A673 (cell line): Measurements from ENCODE around the gene SMIM45.
A peak's percentile ranks its signal among the peaks of the same experiment; 100 is the strongest.

Source experiments
- BruUV-seq: library from RNA; stranded (reverse); fragments of 400-500 nt; replicated peaks from 2 replicates; lab custom pipeline; 2021; lab: Mats Ljungman, UMichigan
- CTCF ChIA-PET: fragments of 300-600 bp; sonication (Branson Sonifier 250); formaldehyde crosslinking; loops from one replicate; lab custom pipeline; 2022; ENCODE audit warnings: antibody characterized with exemption; lab: Charles Lee
- POLR2A ChIA-PET: fragments of 300-600 bp; sonication (Branson Sonifier 250); formaldehyde crosslinking; loops from one replicate; lab custom pipeline; 2022; ENCODE audit warnings: antibody characterized with exemption; ENCODE audit not compliant: low non-redundant PET; lab: Charles Lee
- DNase-seq: peaks from one replicate; pipeline ENCODE4 v3.0.0-alpha.2; 2015; ENCODE audit warnings: low spot score
- H3K27ac ChIP-seq: fragments of 200-600 bp; sonication (generic); 2 replicates; pipeline ENCODE4 v1.5.1; 2016; ENCODE audit warnings: mixed run types, low read depth, mild to moderate bottlenecking, mixed read lengths, antibody characterized with exemption, low read length; ENCODE audit not compliant: poor library complexity, severe bottlenecking
- H3K27me3 ChIP-seq: fragments of 200-600 bp; sonication (generic); replicated peaks from 2 replicates; pipeline ENCODE4 v1.6.1; 2017; ENCODE audit warnings: mixed run types, low read depth, mild to moderate bottlenecking, mixed read lengths, antibody characterized with exemption, low read length; ENCODE audit not compliant: insufficient read depth, poor library complexity
- H3K36me3 ChIP-seq: fragments of 200-600 bp; sonication (generic); 2 replicates; pipeline ENCODE4 v1.6.1; 2016; ENCODE audit warnings: mixed run types, mild to moderate bottlenecking, mixed read lengths, antibody characterized with exemption, low read length; ENCODE audit not compliant: insufficient read depth, poor library complexity, severe bottlenecking
- H3K4me1 ChIP-seq: fragments of 200-600 bp; sonication (generic); 2 replicates; pipeline ENCODE4 v1.6.1; 2017; ENCODE audit warnings: mixed run types, mild to moderate bottlenecking, mixed read lengths, antibody characterized with exemption, low read length; ENCODE audit not compliant: insufficient read depth, poor library complexity, severe bottlenecking
- H3K4me3 ChIP-seq: fragments of 200-600 bp; sonication (generic); 2 replicates; pipeline ENCODE4 v1.5.1; 2016; ENCODE audit warnings: low read depth, mixed run types, mild to moderate bottlenecking, mixed read lengths, low read length; ENCODE audit not compliant: poor library complexity, severe bottlenecking
- H3K9me3 ChIP-seq: fragments of 200-600 bp; sonication (generic); 2 replicates; pipeline ENCODE4 v1.6.1; 2016; ENCODE audit warnings: mixed run types, low read depth, mild to moderate bottlenecking, mixed read lengths, antibody characterized with exemption, low read length; ENCODE audit not compliant: poor library complexity, severe bottlenecking
- CTCF ChIP-seq: fragments of 300-800, 200-600 bp; sonication (generic); conservative IDR thresholded peaks from 2 replicates; pipeline ENCODE4 v1.5.1; 2017; ENCODE audit warnings: low read depth, mild to moderate bottlenecking, antibody characterized with exemption, low read length, moderate library complexity, mixed read lengths
- EZH2 ChIP-seq: fragments of 200-600 bp; sonication (generic); IDR thresholded peaks from 2 replicates; pipeline ENCODE4 v1.6.1; 2017; ENCODE audit warnings: borderline replicate concordance, low read depth, mild to moderate bottlenecking, mixed read lengths, antibody characterized with exemption, low read length; ENCODE audit not compliant: poor library complexity, severe bottlenecking
- intact Hi-C: fragments of 100-400 bp; cut with micrococcal nuclease; formaldehyde crosslinking; loops from one replicate; pipeline ENCODE4 v1.10.0; 2022; ENCODE audit not compliant: unreplicated experiment

Gene SMIM45

GRCh38 chr22:41996826-41997225 lies 44.9 kb downstream of the SMIM45 start:
- no peak for DNase-seq
- H3K4me3 ChIP-seq, result no peak overlapping the region
- intact Hi-C loops, result no loop called here
- no peaks in the 10 kb centered on the region for H3K9me3 ChIP-seq
- no peaks in the 10 kb centered on the region for H3K36me3 ChIP-seq
- POLR2A ChIA-PET, result no interaction called here
- CTCF ChIA-PET, result no interaction called here
- H3K4me1 ChIP-seq, result no peaks in the 10 kb centered on the region
- BruUV-seq, result no TSS peak
- peaks cover 4% of the 10 kb centered on the region for H3K27me3 ChIP-seq
- TF ChIP-seq CTCF (no peak), EZH2 (no peak)
- no peak overlapping the region for H3K27ac ChIP-seq

- BruUV-seq, result no TSS peak
- intact Hi-C loops, result no loop called here
- no peak within 1 kb of the TSS for H3K27ac ChIP-seq
- ChIA-PET CTCF (no interaction called here), POLR2A (no interaction called here)
- no peaks in the 10 kb centered on the region for H3K36me3 ChIP-seq
- H3K4me1 ChIP-seq, result no peaks in the 10 kb centered on the region
- DNase-seq, result peak; percentile 44
- peak within 1 kb of the TSS; percentile 16 for H3K4me3 ChIP-seq
- no peak for TF ChIP-seq EZH2
- TF ChIP-seq CTCF, result no peak
- H3K27me3 ChIP-seq, result peaks cover 4% of the 10 kb centered on the region
- H3K9me3 ChIP-seq, result no peaks in the 10 kb centered on the region
Observed at GRCh38 chr22:41998361-41999261, 46.7 kb downstream of the SMIM45 start, which contains the start of gene WBP2NL. Gene WBP2NL (plus strand): TSS chr22:41998788. CDS start chr22:41998819, 31 bp downstream.

GRCh38 chr22:42000466-42000865 lies 48.5 kb downstream of the SMIM45 start:
- TF ChIP-seq EZH2 (no peak), CTCF (no peak)

More at GRCh38 chr22:42000466-42000865, 48.5 kb downstream of the SMIM45 start:
- Histone ChIP-seq H3K27ac (no peak overlapping the region), H3K36me3 (no peaks in the 10 kb centered on the region), H3K4me3 (no peak overlapping the region), H3K27me3 (peaks cover 4% of the 10 kb centered on the region), H3K9me3 (no peaks in the 10 kb centered on the region), H3K4me1 (no peaks in the 10 kb centered on the region)
- intact Hi-C loops, result no loop called here
- no TSS peak for BruUV-seq
- no peak for DNase-seq
- CTCF ChIA-PET, result no interaction called here
- POLR2A ChIA-PET, result no interaction called here
